Cardiac septum (tissue), 1 donor: ENCODE data around the gene AKT1. TPM values are rescaled to one million over a fixed set of nuclear protein-coding genes. Genes with fewer than 3 reads are reported as not detected.

Experiments used
- DNase-seq: peaks from one replicate; pipeline ENCODE4 v3.0.0-alpha.2; 2020; ENCODE audit warnings: low spot score
- intact Hi-C: fragments of 100-400 bp; cut with DNase I; formaldehyde crosslinking; loops from one replicate; pipeline ENCODE4 v1.14.0; 2022
- total RNA-seq: library from RNA; stranded (reverse); fragmentation: NEBNext Ultra II Directional; extraction: Animal tissue kit (Norgen Biotek cat#: 25700); gene quantifications from one replicate; pipeline ENCODE4 v1.2.1, GENCODE V29; 2021
- donor health status: DM: no; HTN: no; CAD: no.

Gene AKT1
- total RNA-seq, 1 donor from 2014 or later: 172 TPM

DNA sequence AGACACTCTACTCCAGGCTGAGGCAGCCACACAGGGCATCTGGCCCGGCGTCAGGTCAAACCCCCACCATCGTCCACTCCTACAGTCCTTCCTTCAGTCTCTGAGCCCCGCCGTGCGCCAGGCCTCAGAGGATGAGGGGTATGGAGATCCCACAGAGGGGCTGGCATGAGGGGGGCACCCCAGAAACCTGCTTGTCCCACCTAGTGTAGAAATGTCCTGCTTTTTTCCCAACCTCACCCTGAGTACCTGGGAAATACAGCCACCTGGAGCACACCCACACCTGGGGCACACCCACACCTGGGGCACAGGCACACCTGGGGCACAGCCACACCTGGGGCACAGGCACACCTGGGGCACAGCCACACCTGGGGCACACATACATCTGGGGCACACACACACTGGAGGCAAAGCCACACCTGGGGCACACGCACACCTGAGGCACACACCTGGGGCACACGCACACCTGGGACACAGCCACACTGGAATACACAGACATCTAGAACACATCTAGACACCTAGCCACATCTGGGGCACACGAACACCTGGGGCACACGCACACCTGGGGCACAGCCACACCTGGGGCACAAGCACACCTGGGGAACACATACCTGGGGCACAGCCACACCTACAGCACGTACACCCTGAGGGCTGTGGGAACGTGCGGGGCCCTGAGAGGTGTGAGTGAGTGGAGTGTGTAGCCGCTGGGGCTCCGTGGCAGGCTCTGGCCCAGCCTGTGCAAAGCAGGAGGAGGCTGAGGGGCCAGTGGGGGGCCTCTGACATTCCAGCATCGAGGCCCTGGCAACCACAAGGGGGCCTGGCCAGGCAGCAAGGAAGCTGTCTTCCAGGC lies 18.4 kb downstream of the AKT1 start:
- intact Hi-C loops: no loop called here
- DNase-seq: no peak

DNA sequence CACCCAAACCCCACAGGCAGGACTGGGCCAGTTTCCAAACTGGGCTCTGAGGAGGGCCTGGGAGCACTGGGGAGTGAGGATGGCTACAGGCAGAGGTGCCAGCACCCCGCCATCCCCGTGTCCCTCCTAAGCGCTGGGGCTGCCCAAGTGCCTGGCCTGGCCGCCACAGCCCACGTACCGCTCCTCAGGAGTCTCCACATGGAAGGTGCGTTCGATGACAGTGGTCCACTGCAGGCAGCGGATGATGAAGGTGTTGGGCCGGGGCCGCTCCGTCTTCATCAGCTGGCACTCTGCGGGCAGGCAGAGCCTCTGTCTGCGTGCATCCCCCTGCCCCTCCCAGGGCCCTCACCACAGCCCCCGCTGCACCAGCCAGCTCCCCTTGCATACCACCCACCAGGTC lies 19.1 kb downstream of the AKT1 start:
- no peak for DNase-seq
- intact Hi-C loops: no loop called here

GRCh38 chr14:104775073-104775489 lies 20.5 kb downstream of the AKT1 start:
- intact Hi-C loops: no loop called here
- no peak for DNase-seq

- intact Hi-C loops: no loop called here
- no peak for DNase-seq
Measured at GRCh38 chr14:104774453-104775072, 21.0 kb downstream of the AKT1 start.

DNA sequence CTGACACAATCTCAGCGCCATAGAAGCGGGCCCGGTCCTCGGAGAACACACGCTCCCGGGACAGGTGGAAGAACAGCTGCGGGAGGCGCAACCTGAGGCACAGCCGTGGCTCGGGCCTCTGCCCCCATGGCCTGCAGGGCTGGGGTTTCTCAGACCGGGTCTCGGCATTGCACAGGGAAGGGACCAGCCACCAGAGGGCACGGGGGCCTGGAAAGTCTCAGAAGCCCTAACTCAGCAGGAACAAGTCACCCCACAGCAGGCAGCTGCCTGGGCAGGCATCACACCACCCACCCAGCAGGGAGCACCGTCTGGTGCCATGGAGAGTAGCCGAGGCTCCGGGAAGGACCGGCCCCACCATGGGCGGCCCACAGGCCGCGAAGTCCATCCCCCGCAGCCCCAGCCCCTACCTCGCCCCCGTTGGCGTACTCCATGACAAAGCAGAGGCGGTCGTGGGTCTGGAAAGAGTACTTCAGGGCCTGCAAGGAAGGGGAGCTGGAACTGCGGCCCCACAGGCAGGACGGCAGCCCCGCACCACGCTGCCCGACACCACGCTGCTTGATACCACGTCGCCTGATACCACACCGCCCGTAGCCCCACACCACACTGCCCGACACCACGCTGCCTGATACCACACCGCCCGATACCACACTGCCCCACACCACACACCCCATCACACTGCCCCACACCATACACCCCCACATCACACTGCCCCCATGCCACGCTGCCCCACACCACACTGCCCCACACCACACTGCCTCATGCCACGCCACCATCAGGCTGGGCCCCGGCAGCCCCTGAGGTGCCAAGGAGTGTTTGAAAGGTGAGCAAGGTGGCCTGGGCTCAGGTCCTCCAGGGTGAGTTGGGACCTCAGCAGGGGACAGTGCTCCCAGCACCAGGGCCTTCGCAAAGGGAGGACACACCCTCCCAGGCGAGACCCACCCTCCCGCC lies 21.8 kb downstream of the AKT1 start:
- intact Hi-C loops: no loop called here
- no peak for DNase-seq

GRCh38 chr14:104772707-104773504 lies 22.6 kb downstream of the AKT1 start:
- DNase-seq: no peak
- intact Hi-C loops: no loop called here

- intact Hi-C loops: no loop called here
- DNase-seq: no peak
Measured at GRCh38 chr14:104771918-104772706, 23.4 kb downstream of the AKT1 start.

- intact Hi-C loops: no loop called here
- no peak for DNase-seq
Measured at GRCh38 chr14:104771374-104771773, 24.2 kb downstream of the AKT1 start.

DNA sequence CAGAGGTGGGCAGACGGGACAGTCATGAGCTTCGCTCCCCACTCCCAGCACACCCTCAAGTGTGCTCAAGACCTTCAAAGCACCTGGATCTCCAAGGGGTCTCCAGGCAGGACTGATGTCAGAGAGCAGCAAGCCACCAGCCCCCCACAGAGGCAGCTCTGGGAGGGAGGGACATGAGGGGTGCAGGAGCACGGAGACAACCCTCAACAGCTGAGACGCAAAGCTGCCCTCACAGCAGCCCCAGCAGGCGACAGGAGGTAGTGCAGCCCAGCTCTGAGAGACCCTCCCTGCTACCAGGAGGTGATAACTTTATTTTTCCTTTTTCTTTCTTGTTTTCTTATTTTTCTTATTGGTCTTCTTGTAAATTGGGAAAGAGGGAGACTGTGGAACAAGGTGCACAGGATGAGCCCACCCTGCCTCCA lies 24.7 kb downstream of the AKT1 start:
- no peak for DNase-seq
- intact Hi-C loops: no loop called here

- intact Hi-C loops: no loop called here
- no peak for DNase-seq
Measured at GRCh38 chr14:104770072-104770579, 25.4 kb downstream of the AKT1 start.

DNA sequence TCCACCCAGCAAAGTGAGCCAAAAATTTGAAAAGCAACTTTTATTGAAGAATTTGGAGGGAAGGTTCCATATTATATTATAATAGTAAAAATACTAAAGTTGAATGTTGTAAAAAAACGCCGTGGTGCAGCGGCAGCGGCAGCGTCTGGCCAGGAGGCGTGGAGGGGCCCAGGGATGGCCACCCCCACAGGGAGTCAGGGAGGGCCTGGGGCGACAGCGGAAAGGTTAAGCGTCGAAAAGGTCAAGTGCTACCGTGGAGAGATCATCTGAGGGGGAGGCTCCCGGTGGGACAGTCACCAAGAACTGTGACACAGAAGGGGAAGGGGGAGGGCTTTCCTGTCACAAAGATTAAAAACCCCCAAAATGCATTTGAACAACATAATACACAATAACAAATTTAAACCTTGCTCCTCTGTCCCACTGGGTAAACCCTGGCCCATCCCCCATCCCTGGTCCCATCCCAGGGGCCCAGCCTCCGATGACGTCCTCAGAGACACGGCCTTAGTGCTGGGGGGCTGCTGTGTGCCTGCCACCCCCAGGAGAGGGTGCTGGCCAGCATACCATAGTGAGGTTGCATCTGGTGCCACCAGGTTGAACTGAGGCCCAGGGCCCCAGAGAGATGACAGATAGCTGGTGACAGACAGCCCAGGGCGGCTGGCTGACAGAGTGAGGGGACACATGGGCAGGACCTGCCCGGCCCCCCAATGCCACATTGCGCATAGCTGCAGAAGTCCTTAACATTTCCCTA lies 26.1 kb downstream of the AKT1 start:
- no peak for DNase-seq
- intact Hi-C loops: loop anchor here (10.0 kb wide), 1 partner anchor 275 kb away; no protein-coding TSS in a partner anchor

DNA sequence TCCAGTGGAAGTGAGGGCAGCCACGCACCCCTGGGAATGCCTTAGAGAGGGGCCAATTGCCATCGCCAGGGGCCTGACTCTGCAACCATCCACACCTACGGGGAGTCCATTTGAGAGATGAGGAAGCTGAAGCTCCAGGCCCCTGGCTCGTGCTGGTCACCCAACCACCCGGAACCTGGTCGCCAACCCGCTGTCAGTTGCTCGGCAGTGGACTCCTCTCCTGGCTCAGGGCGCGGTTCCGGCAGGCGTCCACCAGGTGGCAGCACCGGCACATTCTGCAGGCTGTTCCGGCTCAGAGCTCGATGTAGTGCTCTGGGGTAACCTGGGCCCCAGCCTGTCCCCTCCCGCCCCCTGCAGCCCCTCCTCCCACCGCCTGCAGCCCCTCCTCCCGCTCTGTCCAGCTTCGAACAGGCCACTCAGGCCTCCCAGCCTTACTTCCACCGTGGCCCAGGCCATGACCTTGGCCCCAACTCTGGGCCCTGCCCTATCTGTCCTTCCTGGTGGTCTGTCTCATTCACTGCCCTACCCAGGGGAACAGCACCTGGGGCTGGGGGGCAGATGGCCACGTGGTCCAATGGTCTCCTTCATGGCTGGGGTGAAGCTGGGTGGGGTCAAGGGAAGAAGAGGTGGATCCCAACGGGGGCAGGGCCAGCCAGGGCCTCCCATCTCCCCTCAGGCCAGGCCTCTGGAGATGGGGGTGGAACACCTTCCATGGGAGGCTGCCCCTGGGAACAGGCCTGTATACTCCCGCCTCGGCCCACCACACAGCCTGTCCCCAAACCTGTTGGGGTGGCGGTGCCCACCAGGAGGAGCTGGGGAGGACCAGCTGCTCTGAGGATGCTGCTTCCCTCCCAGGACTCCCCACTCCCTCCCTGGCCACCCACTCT lies 26.9 kb downstream of the AKT1 start:
- intact Hi-C loops: loop anchor here (1.0 to 10.0 kb wide), 2 partner anchors 58 to 276 kb away; no protein-coding TSS in a partner anchor
- peak; percentile 95 for DNase-seq

DNA sequence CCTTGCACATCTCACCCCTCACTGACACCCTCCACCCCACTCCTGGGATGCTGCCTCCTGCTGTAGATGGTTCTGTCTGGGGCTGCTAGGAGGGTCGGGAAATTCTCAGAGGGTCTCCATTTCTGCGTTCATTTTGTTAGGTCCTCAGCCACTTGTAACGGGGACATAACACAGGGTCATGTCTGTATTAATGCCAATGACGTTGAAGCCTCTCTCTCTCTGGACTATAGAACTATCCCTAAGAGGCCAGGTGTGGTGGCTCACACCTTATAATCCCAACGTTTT lies 28.0 kb downstream of the AKT1 start:
- no peak for DNase-seq
- intact Hi-C loops: loop anchor here (10.0 kb wide), 1 partner anchor 277 kb away; no protein-coding TSS in a partner anchor

- DNase-seq: no peak
- intact Hi-C loops: loop anchor here (10.0 kb wide), 1 partner anchor 278 kb away; no protein-coding TSS in a partner anchor
Measured at GRCh38 chr14:104766863-104767633, 28.5 kb downstream of the AKT1 start.

- no peak for DNase-seq
- intact Hi-C loops: loop anchor here (10.0 kb wide), 1 partner anchor 278 kb away; no protein-coding TSS in a partner anchor
Measured at GRCh38 chr14:104766256-104766862, 29.2 kb downstream of the AKT1 start.
